NT2/D1 (cell line): ENCODE data around the gene KRTAP4-3.

Experiments
- YY1 ChIP-seq: IDR thresholded peaks from 2 replicates; pipeline ENCODE4 v1.6.1; 2011; ENCODE audit not compliant: insufficient read length, insufficient read depth
- ZNF274 ChIP-seq: IDR thresholded peaks from 2 replicates; pipeline ENCODE4 v1.6.1; 2011; ENCODE audit warnings: mild to moderate bottlenecking, low read depth, low read length

DNA sequence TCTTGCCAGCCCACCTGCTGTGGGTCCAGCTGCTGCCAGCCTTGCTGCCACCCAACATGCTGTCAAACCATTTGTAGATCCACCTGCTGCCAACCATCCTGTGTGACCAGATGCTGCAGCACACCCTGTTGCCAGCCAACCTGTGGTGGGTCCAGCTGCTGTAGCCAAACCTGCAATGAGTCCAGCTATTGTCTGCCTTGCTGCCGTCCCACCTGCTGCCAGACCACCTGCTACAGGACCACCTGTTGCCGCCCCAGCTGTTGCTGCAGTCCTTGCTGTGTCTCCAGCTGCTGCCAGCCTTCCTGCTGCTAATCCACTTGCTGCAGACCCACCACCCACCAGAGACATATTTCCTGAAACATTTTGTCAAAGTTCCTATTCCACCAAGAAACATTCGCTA, 22.3 kb upstream of the KRTAP4-3 start:
- TF ChIP-seq YY1 (no peak), ZNF274 (no peak)
